Kidney epithelial cell (primary cell): ENCODE measurements around the gene WFDC1. TPM values are rescaled to one million over a fixed set of nuclear protein-coding genes. Genes with fewer than 3 reads are reported as not detected.

ENCODE experiments used
- DNase-seq: peaks from one replicate; pipeline ENCODE4 v3.0.0-alpha.2; 2010; ENCODE audit warnings: low read depth
- H3K27me3 ChIP-seq: 2 replicates; pipeline ENCODE4 v1.6.0; 2011; ENCODE audit warnings: low read length; ENCODE audit not compliant: control insufficient read depth, insufficient read depth
- H3K36me3 ChIP-seq: 2 replicates; pipeline ENCODE4 v1.5.1; 2011; ENCODE audit warnings: low read length; ENCODE audit not compliant: control insufficient read depth, insufficient read depth
- H3K4me3 ChIP-seq: 2 replicates; pipeline ENCODE4 v1.5.1; 2011; ENCODE audit warnings: low read depth, mild to moderate bottlenecking, control low read depth, low read length
- CTCF ChIP-seq: IDR thresholded peaks from 2 replicates; pipeline ENCODE4 v1.5.1; 2011; ENCODE audit warnings: mild to moderate bottlenecking, moderate library complexity, low read length, control low read depth, inconsistent platforms; ENCODE audit not compliant: insufficient read depth, poor library complexity, severe bottlenecking
- total RNA-seq: library from RNA; depleted of rRNA; stranded (reverse); fragments of >200 nt; gene quantifications from 2 replicates; pipeline ENCODE4 v1.2.3, GENCODE V29; 2015

Gene WFDC1
- total RNA-seq, 1 donor from 2014 or later: 0.29 TPM

- no peak for DNase-seq
- no peak overlapping the region for H3K4me3 ChIP-seq
- H3K27me3 ChIP-seq: peaks cover 10% of the 10 kb centered on the region
- TF ChIP-seq CTCF: no peak
- H3K36me3 ChIP-seq: no peaks in the 10 kb centered on the region
Observed at GRCh38 chr16:84278968-84279367, 15.7 kb upstream of the WFDC1 start.

- no peak for DNase-seq
- no peak for TF ChIP-seq CTCF
- no peak overlapping the region for H3K4me3 ChIP-seq
- no peaks in the 10 kb centered on the region for H3K36me3 ChIP-seq
- H3K27me3 ChIP-seq: peaks cover 13% of the 10 kb centered on the region
Observed at GRCh38 chr16:84279881-84280280, 14.8 kb upstream of the WFDC1 start.

GRCh38 chr16:84281074-84281473 is 13.6 kb upstream of the WFDC1 start:
- H3K27me3 ChIP-seq: peaks cover 7% of the 10 kb centered on the region
- no peak overlapping the region for H3K4me3 ChIP-seq
- DNase-seq: no peak
- TF ChIP-seq CTCF: no peak
- H3K36me3 ChIP-seq: no peaks in the 10 kb centered on the region

- Histone ChIP-seq H3K27me3 (peaks cover 7% of the 10 kb centered on the region), H3K4me3 (no peak overlapping the region), H3K36me3 (no peaks in the 10 kb centered on the region)
- no peak for DNase-seq
- no peak for TF ChIP-seq CTCF
Observed at GRCh38 chr16:84282533-84282932, 12.1 kb upstream of the WFDC1 start.

- TF ChIP-seq CTCF: no peak
- Histone ChIP-seq H3K4me3 (no peak overlapping the region), H3K27me3 (peaks cover 8% of the 10 kb centered on the region), H3K36me3 (no peaks in the 10 kb centered on the region)
- no peak for DNase-seq
Observed at GRCh38 chr16:84283314-84284153, 11.1 kb upstream of the WFDC1 start.
